Measurements from ENCODE around the gene KCNJ15. TPM values are rescaled to one million over a fixed set of nuclear protein-coding genes. Genes with fewer than 3 reads are reported as not detected.

KCNJ15 gene
- total RNA-seq, 1 experiment from 2014 or later, result not detected

DNA sequence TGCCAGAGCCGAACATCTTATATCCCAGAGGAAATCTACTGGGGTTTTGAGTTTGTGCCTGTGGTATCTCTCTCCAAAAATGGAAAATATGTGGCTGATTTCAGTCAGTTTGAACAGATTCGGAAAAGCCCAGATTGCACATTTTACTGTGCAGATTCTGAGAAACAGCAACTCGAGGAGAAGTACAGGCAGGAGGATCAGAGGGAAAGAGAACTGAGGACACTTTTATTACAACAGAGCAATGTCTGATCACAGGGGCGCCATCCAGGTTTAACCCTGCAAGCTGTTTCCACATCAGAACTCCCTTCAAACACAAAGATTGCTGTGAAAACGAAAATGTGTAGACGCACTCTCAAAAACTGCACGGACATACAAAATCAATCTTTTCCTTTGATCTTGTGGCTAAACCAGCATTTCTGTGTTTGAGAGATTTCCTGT lies 43.4 kb downstream of the KCNJ15 start:
- no peak overlapping the region for H3K27ac ChIP-seq (ENCODE audit: low read length)

DNA sequence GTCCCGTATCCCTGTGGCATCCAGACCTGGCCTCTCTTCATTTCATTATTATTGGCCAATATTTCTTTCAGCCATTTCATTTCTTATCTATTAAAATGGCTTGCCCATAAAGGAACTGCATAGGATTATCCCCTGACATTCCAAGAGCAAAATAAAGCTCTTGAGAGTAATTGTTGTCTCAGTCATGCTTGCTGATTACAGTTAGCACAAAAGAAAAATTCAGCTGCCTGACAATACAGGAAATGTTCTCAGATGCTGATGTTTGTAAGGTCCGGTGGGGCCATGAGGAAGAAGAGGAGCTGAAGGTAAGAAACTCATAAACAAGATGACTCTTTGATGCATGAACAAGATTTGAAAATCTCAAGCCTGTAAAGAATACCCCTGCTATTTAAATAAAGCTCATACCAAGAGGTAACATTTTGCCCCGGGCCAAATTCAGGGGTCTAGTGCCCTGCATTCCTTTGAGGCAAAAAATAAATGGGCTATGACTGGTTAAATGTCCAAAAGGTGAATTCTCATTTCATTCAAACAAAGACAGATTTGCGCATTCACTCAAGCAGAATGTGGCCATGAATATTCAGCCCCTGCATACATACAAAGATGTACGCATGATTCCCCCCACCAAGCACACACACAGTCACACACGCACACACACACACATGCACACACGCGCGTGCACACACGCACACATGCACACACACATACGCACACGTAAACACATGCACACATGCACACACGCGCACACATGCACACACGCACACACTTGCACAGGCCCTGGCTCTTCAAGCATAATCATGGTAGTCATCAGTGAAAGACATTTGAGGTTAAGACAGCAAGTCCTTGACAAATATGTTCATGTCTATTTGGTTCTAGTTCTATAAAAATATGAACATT lies 44.8 kb downstream of the KCNJ15 start:
- H3K36me3 ChIP-seq (ENCODE audit: insufficient read depth, low read length), result no peaks in the 10 kb centered on the region
- no peaks in the 10 kb centered on the region for H3K9me3 ChIP-seq (ENCODE audit: low read length)
- H3K27me3 ChIP-seq (ENCODE audit: low read length), result no peaks in the 10 kb centered on the region
- H4K20me1 ChIP-seq (ENCODE audit: insufficient read depth, low read depth, low read length), result no peaks in the 10 kb centered on the region
- no peaks in the 10 kb centered on the region for H3K9me2 ChIP-seq (replicated peaks; ENCODE audit: insufficient read depth, low read length)
- H3K4me2 ChIP-seq (ENCODE audit: low read depth, low read length, poor library complexity, severe bottlenecking), result no peak overlapping the region
- H3K9ac ChIP-seq (ENCODE audit: low read length), result no peak overlapping the region
- H3K4me1 ChIP-seq (ENCODE audit: low read length), result no peaks in the 10 kb centered on the region
- no peaks in the 10 kb centered on the region for H3K79me2 ChIP-seq (ENCODE audit: low read length)
- H3K4me3 ChIP-seq (ENCODE audit: low read length), result no peak overlapping the region
- no peak overlapping the region for H2AFZ ChIP-seq (ENCODE audit: low read length)
- H3K27ac ChIP-seq (ENCODE audit: low read length), result no peak overlapping the region
- no peak for DNase-seq

More for the DNA sequence above, 43.4 kb downstream of the KCNJ15 start:
- Histone ChIP-seq H3K4me3 (ENCODE audit: low read length) (no peak overlapping the region), H3K9me3 (ENCODE audit: low read length) (no peaks in the 10 kb centered on the region), H3K36me3 (ENCODE audit: insufficient read depth, low read length) (no peaks in the 10 kb centered on the region), H2AFZ (ENCODE audit: low read length) (no peak overlapping the region), H4K20me1 (ENCODE audit: insufficient read depth, low read depth, low read length) (no peaks in the 10 kb centered on the region), H3K4me1 (ENCODE audit: low read length) (no peaks in the 10 kb centered on the region), H3K9me2 (replicated peaks; ENCODE audit: insufficient read depth, low read length) (no peaks in the 10 kb centered on the region), H3K4me2 (ENCODE audit: low read depth, low read length, poor library complexity, severe bottlenecking) (no peak overlapping the region), H3K9ac (ENCODE audit: low read length) (no peak overlapping the region), H3K27me3 (ENCODE audit: low read length) (no peaks in the 10 kb centered on the region), H3K79me2 (ENCODE audit: low read length) (no peaks in the 10 kb centered on the region)
- no peak for DNase-seq

DNA sequence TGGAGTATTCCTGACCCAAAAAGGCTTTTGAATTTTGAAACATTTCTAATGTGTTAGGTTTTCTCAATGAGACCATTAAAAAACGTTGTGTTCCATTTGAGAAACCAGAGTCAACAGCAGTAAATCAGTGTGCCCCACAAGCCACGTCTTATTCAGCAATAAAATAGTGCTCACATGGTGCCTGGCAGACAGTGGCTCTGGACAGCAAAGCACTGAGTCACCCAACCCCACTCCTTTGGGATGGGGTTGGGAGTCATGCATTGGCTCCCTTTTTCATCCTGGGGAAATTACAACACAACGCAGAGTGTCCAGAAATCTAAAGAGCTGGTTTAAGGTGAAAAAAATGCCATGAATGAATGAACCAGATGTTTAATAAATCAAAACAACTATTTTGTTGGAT lies 46.5 kb downstream of the KCNJ15 start:
- no peak for DNase-seq
- H3K4me1 ChIP-seq (ENCODE audit: low read length), result no peaks in the 10 kb centered on the region
- no peaks in the 10 kb centered on the region for H3K79me2 ChIP-seq (ENCODE audit: low read length)

DNA sequence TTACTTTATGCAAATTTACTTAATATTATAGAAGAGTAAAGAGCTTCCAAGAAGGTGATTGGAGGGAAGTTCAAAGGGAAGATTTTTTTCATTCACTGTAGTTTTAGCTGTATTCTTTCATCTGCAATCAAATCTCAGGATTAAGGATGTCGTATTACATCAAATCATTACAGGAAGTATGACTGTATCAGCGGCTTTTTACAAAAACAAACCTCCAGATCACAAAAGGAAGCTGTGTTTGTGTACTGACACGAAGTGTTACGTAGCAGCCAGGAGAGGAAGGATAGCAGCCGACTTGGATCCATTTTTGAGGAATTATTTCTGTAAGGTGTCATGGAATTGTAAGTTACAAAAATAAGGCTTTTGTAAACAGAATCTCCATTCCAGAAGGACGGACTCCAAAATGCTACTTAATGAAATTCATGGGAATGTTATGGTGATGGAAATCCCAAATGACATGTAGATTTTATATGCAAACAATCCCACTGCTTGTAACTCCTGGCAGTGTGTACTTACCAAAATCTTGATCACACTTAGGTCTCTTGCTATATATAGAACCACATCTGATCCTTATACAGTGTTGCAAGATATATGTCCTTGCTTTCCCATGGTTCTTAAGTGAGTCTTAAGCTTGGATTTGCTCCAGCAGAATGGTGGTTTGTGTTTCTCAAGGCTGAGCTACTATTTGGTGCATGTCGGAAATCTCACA lies 49.8 kb downstream of the KCNJ15 start:
- H3K4me3 ChIP-seq (ENCODE audit: low read length), result no peak overlapping the region
- H3K9ac ChIP-seq (ENCODE audit: low read length), result no peak overlapping the region
- no peaks in the 10 kb centered on the region for H3K9me2 ChIP-seq (replicated peaks; ENCODE audit: insufficient read depth, low read length)
- H4K20me1 ChIP-seq (ENCODE audit: insufficient read depth, low read depth, low read length), result no peaks in the 10 kb centered on the region
- no peak overlapping the region for H3K27ac ChIP-seq (ENCODE audit: low read length)
- H3K79me2 ChIP-seq (ENCODE audit: low read length), result no peaks in the 10 kb centered on the region
- no peak for DNase-seq
- no peaks in the 10 kb centered on the region for H3K4me1 ChIP-seq (ENCODE audit: low read length)
- no peaks in the 10 kb centered on the region for H3K36me3 ChIP-seq (ENCODE audit: insufficient read depth, low read length)
- no peaks in the 10 kb centered on the region for H3K9me3 ChIP-seq (ENCODE audit: low read length)
- no peak overlapping the region for H2AFZ ChIP-seq (ENCODE audit: low read length)
- no peak overlapping the region for H3K4me2 ChIP-seq (ENCODE audit: low read depth, low read length, poor library complexity, severe bottlenecking)
- H3K27me3 ChIP-seq (ENCODE audit: low read length), result no peaks in the 10 kb centered on the region

More for the DNA sequence above, 46.5 kb downstream of the KCNJ15 start:
- no peak overlapping the region for H3K9ac ChIP-seq (ENCODE audit: low read length)
- no peak overlapping the region for H3K4me2 ChIP-seq (ENCODE audit: low read depth, low read length, poor library complexity, severe bottlenecking)
- H3K27ac ChIP-seq (ENCODE audit: low read length), result no peak overlapping the region
- H3K9me2 ChIP-seq (replicated peaks; ENCODE audit: insufficient read depth, low read length), result no peaks in the 10 kb centered on the region
- H3K4me3 ChIP-seq (ENCODE audit: low read length), result no peak overlapping the region
- no peaks in the 10 kb centered on the region for H4K20me1 ChIP-seq (ENCODE audit: insufficient read depth, low read depth, low read length)
- H3K9me3 ChIP-seq (ENCODE audit: low read length), result no peaks in the 10 kb centered on the region
- H3K36me3 ChIP-seq (ENCODE audit: insufficient read depth, low read length), result no peaks in the 10 kb centered on the region
- no peaks in the 10 kb centered on the region for H3K27me3 ChIP-seq (ENCODE audit: low read length)
- no peak overlapping the region for H2AFZ ChIP-seq (ENCODE audit: low read length)

DNA sequence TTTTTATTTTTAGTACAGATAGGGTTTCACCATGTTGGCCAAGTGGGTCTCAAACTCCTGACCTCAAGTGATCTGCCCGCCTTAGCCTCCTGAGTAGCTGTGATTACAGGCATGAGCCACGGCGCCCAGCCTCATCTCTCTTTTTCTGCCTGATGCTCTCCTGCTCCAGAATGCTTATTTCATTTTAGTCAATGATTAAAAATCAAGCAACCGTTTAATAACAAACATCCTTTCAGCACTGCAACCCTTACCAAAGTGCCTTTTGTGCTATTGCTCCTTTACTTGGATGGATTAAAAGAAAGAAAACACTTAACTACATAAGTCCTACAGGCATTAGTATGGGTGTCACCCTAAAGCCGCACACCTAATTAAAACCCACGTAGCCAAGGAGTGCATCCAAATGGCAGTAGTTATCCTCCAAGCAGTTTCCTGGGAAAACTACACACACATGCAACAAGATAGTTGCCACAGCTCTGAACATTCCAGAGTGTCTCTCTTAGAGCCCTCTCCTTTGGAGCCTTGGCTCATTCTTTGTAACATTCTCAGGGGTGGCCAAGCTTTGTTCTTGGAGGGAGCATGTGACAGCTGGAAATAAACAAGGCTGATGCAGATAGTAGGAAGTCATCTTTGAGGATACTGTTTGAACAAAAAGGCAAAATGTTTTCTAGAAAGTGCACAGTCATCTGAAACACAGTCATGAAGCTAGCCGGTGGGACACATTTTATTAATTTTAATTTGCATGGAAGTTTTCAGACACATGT lies 51.2 kb downstream of the KCNJ15 start:
- Histone ChIP-seq H3K36me3 (ENCODE audit: insufficient read depth, low read length) (no peaks in the 10 kb centered on the region), H3K27me3 (ENCODE audit: low read length) (no peaks in the 10 kb centered on the region), H4K20me1 (ENCODE audit: insufficient read depth, low read depth, low read length) (no peaks in the 10 kb centered on the region), H3K4me2 (ENCODE audit: low read depth, low read length, poor library complexity, severe bottlenecking) (no peak overlapping the region), H2AFZ (ENCODE audit: low read length) (no peak overlapping the region), H3K9me2 (replicated peaks; ENCODE audit: insufficient read depth, low read length) (no peaks in the 10 kb centered on the region), H3K4me3 (ENCODE audit: low read length) (no peak overlapping the region), H3K9me3 (ENCODE audit: low read length) (no peaks in the 10 kb centered on the region), H3K79me2 (ENCODE audit: low read length) (no peaks in the 10 kb centered on the region), H3K4me1 (ENCODE audit: low read length) (no peaks in the 10 kb centered on the region), H3K9ac (ENCODE audit: low read length) (no peak overlapping the region), H3K27ac (ENCODE audit: low read length) (no peak overlapping the region)
- no peak for DNase-seq

DNA sequence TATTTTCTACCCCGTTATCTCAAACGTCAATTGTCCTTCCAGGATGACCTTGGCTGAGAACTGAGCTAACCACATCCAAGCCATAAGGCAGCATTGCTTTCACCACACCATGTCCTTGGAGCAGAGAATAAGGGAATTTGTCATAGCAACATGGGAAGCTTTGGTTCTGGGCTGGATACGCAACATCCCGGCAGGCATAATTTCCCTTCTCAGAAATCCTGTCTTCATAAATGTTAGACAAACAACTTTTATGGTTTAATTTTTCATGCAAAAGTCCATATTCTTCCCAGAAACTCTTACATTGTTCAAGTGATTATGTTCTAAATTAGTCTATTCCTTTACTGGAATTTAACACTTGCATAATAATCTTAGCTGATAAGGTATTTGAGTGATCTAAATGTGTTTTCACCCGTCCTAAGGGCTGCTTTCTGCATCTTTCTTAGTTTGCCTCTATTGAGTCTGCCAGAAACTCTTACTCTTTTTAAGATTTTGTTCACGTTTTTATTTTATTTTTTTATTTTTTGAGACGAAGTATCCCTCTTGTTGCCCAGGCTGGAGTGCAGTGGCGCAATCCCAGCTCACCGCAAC lies 51.8 kb downstream of the KCNJ15 start:
- no peaks in the 10 kb centered on the region for H3K79me2 ChIP-seq (ENCODE audit: low read length)
- H3K9me2 ChIP-seq (replicated peaks; ENCODE audit: insufficient read depth, low read length), result no peaks in the 10 kb centered on the region
- H3K27ac ChIP-seq (ENCODE audit: low read length), result no peak overlapping the region
- H3K36me3 ChIP-seq (ENCODE audit: insufficient read depth, low read length), result no peaks in the 10 kb centered on the region
- H3K4me3 ChIP-seq (ENCODE audit: low read length), result no peak overlapping the region
- no peaks in the 10 kb centered on the region for H3K9me3 ChIP-seq (ENCODE audit: low read length)
- H3K4me2 ChIP-seq (ENCODE audit: low read depth, low read length, poor library complexity, severe bottlenecking), result no peak overlapping the region
- no peaks in the 10 kb centered on the region for H4K20me1 ChIP-seq (ENCODE audit: insufficient read depth, low read depth, low read length)
- DNase-seq, result no peak
- no peak overlapping the region for H2AFZ ChIP-seq (ENCODE audit: low read length)
- H3K4me1 ChIP-seq (ENCODE audit: low read length), result no peaks in the 10 kb centered on the region
- H3K9ac ChIP-seq (ENCODE audit: low read length), result no peak overlapping the region
- H3K27me3 ChIP-seq (ENCODE audit: low read length), result no peaks in the 10 kb centered on the region

DNA sequence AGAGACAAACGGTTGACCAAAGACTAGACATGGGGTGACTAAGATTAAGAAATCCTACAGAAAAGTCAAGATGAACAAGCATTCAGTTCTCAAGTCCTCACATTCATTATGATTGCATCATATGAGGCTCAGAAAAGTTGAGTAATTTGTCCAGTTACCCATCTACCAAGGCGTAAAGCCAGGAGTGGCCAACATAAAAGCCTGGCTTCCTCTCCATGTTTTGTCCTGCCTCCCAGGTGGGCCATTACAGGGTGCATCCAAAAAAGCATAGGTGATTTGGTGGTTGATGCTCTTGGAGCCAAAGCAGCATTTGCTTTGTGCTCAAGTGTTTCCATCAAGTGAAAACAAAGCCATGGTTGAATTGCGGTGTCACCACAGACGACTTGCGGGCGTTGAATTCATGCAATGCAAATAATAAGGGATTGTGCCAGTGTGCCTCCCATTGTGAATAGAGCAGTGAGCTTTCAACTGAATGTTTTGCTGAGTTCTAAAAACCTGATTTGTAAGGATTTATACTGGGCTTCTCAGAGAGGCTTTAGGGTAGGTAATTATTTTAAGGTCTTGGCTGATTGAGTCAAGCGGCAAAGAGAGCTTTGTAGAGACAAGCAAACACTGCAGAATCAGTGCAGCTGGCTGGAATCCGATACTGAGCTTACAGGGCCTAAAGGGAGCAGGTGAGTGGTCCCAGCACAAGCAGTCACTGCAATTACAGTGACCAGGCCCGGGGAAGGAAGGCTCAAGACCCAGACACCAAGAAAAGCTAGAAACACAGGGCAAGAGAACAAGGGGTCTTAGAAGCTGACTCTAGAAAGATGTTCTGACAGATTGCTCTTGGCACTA lies 54.1 kb downstream of the KCNJ15 start:
- H3K4me1 ChIP-seq (ENCODE audit: low read length), result no peaks in the 10 kb centered on the region
- no peak overlapping the region for H3K9ac ChIP-seq (ENCODE audit: low read length)
- no peaks in the 10 kb centered on the region for H3K9me2 ChIP-seq (replicated peaks; ENCODE audit: insufficient read depth, low read length)
- no peak for DNase-seq
- H3K27ac ChIP-seq (ENCODE audit: low read length), result no peak overlapping the region
- no peaks in the 10 kb centered on the region for H3K36me3 ChIP-seq (ENCODE audit: insufficient read depth, low read length)
- H3K4me3 ChIP-seq (ENCODE audit: low read length), result no peak overlapping the region
- H2AFZ ChIP-seq (ENCODE audit: low read length), result no peak overlapping the region
- no peak overlapping the region for H3K4me2 ChIP-seq (ENCODE audit: low read depth, low read length, poor library complexity, severe bottlenecking)
- no peaks in the 10 kb centered on the region for H3K9me3 ChIP-seq (ENCODE audit: low read length)
- no peaks in the 10 kb centered on the region for H3K79me2 ChIP-seq (ENCODE audit: low read length)
- no peaks in the 10 kb centered on the region for H4K20me1 ChIP-seq (ENCODE audit: insufficient read depth, low read depth, low read length)
- no peaks in the 10 kb centered on the region for H3K27me3 ChIP-seq (ENCODE audit: low read length)

All from Karpas-422 (cell line).